ENCODE data around the gene CHN1.

The CHN1 gene

GRCh38 chr2:174949988-174950687 is 55.0 kb downstream of the CHN1 start:
- no peak for TF ChIP-seq CTCF (conservative IDR thresholded peaks at IDR 0.05)
- H3K27ac ChIP-seq, result no peak overlapping the region

DNA sequence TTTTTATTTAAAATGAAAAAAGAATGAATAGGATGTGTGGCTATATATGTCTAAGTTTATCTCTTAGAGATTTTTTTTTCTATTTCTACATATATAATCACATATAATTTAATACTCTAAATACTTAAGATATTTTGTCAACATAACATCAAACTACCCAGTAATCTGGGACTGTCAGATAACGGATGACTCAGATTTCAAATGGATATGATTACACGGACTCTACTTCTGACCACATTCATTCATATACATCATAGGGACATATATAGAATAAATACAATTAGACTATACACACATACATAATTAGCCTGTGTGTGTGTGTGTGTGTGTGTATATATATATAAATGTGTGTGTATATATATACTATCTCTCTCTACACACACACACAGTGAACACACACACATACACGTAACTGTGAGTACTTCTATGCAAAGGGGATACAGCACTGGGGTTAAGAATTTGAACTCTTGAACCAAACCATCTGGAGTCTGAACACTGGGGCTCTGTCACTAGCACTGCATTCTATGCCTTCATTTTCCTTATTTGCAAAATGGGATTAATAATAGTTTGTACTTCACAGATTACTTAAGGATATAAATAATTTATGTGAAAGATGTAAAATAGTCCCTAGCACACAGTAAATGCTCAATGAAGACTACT is 59.5 kb downstream of the CHN1 start:
- no peak overlapping the region for H3K27ac ChIP-seq
- TF ChIP-seq CTCF (conservative IDR thresholded peaks at IDR 0.05), result no peak

DNA sequence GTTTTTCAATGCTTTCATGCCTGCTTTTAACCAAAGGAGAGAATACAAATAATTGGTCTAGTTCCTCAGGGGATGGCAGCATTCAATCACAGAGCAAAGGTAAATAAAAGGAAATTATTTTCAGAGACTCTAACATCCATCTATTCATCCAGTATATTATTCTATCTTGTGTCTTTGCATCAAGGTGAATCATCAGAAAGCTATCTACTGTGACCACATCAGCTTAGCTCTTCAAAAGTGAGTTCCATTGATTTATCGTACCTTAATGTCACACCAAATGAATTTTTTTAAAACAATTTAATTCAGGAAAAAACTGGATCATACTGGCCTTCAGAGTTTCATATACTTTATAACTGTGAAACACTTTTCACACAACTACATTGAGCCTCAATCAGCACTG is 66.1 kb downstream of the CHN1 start:
- TF ChIP-seq CTCF (conservative IDR thresholded peaks at IDR 0.05), result no peak
- H3K27ac ChIP-seq, result no peak overlapping the region

DNA sequence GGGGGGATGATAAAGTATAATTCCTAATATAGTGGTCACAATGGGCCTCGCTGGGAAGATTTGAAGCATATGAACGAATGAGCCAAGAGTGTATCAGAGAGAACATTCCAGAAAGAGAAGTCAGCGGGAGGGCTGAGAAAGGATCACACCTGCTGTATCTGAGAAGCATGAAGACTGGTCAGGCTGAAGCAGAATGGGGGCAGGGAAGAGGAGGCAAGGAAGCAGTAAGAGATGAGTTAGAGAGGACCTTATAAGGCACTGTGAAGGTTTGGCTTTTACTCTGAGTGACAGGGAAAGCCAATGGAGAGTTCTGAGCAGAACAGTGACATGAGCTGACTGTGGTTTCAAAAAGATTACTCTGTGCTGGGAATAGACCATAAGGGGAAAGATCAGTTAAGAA is 73.5 kb downstream of the CHN1 start:
- H3K27ac ChIP-seq, result no peak overlapping the region
- TF ChIP-seq CTCF (conservative IDR thresholded peaks at IDR 0.05), result no peak

GRCh38 chr2:174929786-174930185 is 75.4 kb downstream of the CHN1 start:
- H3K27ac ChIP-seq, result no peak overlapping the region
- TF ChIP-seq CTCF (conservative IDR thresholded peaks at IDR 0.05), result no peak

DNA sequence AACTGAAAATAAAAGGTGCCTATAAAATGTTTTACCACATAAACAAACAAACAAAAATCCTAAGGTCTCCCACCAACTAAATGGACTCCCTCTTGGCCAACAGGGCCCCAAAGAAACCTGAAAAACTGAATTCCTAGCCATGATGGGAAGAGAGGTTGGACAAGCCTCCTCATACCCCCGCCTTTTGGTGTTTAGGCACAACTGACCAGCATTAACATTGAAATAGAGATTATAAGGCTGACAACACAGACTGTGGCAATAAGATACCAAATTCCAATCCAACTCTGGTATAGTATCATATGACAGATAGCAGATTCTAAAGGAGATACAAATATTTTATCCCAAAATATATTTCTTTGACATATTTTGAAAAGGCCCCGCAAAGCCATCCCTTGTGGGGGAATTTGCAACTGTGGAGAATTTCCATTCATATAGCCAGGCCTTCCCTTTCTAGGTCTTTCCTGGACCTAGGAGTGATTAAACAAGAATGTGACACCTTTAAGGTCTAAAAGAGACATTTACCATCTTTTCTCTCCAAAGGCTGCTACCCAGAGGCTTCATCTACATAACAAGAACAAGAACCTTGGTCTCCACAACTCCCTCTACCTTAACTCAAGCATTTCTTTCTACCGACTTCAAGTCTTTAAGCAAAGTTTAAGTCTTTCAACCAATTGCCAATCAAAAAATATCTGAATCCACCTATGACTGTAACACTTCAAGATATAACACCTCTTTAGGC is 80.0 kb downstream of the CHN1 start:
- no peak overlapping the region for H3K27ac ChIP-seq

More for the DNA sequence above, 80.0 kb downstream of the CHN1 start:
- TF ChIP-seq CTCF (conservative IDR thresholded peaks at IDR 0.05), result no peak

All from VCaP (cell line).